Measurements from ENCODE around the gene GBP4. TPM values are rescaled to one million over a fixed set of nuclear protein-coding genes. Genes with fewer than 3 reads are reported as not detected.

GBP4 gene
- total RNA-seq, 4 donors from 2014 or later = 4.4 to 11.6 (median 5.8) TPM

DNA sequence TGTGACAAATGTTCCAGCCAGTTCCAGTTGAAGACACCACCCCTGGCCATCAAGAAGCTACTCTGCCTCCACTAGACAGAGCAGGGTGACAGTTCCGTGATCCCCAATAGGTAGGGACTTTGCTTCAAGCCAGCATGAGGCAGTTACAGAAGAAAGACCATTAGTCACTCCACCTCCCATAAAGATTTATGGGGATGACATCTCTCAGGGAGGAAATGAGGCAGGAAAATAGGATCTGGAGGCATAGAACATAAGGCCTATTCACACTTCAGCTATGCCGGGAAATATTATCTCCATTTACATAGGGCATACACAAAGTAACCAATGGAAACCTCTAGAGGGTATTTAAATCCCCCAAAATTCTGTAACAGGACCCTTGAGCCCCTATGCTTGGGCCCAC lies 19.4 kb downstream of the GBP4 start:
- DNase-seq = no peak
- H3K9me3 ChIP-seq = no peaks in the 10 kb centered on the region
- TF ChIP-seq, protein P1, sequence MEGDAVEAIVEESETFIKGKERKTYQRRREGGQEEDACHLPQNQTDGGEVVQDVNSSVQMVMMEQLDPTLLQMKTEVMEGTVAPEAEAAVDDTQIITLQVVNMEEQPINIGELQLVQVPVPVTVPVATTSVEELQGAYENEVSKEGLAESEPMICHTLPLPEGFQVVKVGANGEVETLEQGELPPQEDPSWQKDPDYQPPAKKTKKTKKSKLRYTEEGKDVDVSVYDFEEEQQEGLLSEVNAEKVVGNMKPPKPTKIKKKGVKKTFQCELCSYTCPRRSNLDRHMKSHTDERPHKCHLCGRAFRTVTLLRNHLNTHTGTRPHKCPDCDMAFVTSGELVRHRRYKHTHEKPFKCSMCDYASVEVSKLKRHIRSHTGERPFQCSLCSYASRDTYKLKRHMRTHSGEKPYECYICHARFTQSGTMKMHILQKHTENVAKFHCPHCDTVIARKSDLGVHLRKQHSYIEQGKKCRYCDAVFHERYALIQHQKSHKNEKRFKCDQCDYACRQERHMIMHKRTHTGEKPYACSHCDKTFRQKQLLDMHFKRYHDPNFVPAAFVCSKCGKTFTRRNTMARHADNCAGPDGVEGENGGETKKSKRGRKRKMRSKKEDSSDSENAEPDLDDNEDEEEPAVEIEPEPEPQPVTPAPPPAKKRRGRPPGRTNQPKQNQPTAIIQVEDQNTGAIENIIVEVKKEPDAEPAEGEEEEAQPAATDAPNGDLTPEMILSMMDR (IDR thresholded peaks at IDR 0.05) = no peak
- TF ChIP-seq POLR2A (IDR thresholded peaks at IDR 0.05) = no peak
- peaks cover 0 to 7% (median 0%) of the 10 kb centered on the region in 3 donors for H3K36me3 ChIP-seq
- H3K27ac ChIP-seq = no peak overlapping the region
- no peaks in the 10 kb centered on the region for H3K27me3 ChIP-seq
- H3K4me1 ChIP-seq = no peaks in the 10 kb centered on the region
- H3K4me3 ChIP-seq = no peak overlapping the region

DNA sequence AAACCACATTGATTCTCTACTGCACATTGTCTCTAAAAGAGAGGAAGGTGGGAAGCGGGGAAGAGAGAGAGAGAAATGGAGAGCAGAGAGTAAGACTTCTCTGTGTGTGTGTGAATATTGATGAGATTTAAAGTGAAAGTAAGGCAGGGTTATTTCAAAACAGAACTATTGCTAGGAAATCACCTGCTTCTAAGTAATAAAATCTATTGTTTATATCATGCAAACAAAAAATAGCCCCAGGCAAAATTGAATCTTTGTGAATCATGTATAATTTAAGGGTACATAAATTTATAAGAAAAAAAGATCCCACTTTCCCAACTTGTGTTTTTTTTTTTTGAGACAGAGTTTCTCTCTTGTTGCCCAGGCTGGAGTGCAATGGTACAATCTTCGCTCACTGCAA lies 21.8 kb downstream of the GBP4 start:
- Histone ChIP-seq H3K27me3 (no peaks in the 10 kb centered on the region), H3K4me1 (no peaks in the 10 kb centered on the region), H3K4me3 (no peak overlapping the region), H3K9me3 (no peaks in the 10 kb centered on the region), H3K36me3 (no peaks in the 10 kb centered on the region), H3K27ac (no peak overlapping the region)
- no peak for DNase-seq
- TF ChIP-seq POLR2A (IDR thresholded peaks at IDR 0.05) = no peak
- TF ChIP-seq, protein P1 (IDR thresholded peaks at IDR 0.05) = no peak

DNA sequence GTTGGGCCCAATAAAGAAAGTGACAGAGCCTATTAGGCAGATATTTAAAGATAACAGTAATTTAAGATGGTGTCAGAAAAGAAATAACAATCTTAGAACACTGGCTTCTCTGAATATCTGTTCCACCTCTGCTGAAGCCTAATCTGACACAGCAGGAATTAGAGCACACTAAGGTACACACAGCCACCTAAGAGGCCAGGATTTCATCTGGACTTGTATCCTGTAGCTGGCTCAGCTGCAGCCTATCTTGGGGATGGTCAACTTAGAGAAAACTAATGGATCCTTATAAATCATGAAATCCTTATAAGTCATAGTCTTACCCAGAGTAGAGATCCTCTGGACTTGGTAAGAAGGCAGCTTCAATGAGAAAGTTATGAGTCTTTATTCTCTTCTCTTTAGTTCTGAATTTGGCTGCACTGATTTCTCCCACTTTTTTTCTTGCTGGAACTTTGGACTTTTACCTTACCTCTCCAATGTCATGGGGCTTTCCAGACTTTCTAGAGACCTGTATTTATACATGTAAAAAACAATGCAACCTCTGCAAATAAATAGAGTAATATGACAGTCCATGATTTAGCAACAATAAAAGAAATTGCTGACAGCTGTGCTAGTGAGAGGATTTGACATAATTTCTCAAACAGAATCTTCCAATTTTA lies 23.0 kb downstream of the GBP4 start, which contains the start of gene GBP7:
Gene GBP7, minus strand, starts transcription at position 403 of the 656 bp plus-strand sequence. CDS start 4,068 bp downstream, outside the sequence.
- H3K9me3 ChIP-seq = no peaks in the 10 kb centered on the region
- H3K27me3 ChIP-seq = no peaks in the 10 kb centered on the region
- H3K27ac ChIP-seq = no peak within 1 kb of the TSS
- H3K4me3 ChIP-seq = no peak within 1 kb of the TSS
- no peaks in the 10 kb centered on the region for H3K36me3 ChIP-seq
- H3K4me1 ChIP-seq = no peaks in the 10 kb centered on the region
- TF ChIP-seq, protein P1 (IDR thresholded peaks at IDR 0.05) = no peak
- no peak for TF ChIP-seq POLR2A (IDR thresholded peaks at IDR 0.05)
- DNase-seq = no peak

DNA sequence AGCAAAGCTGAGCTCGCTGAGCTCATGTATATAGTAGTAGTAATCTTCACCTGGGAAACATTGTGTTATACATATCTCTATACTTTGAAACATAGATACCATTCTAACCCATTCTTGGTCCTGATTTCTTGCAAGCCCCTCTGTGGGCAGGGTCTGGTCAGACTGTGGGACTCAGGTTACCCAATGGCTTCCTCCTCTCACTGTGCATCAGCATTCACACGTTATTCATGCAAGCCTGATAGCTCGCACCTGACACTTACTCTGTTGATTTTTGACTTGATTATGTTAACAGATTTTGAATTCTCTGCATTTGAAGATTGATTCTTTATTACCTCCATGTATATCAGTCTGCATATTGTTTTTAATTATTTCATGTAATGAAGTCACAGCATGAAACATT lies 24.3 kb downstream of the GBP4 start:
- Histone ChIP-seq H3K9me3 (no peaks in the 10 kb centered on the region), H3K4me1 (no peaks in the 10 kb centered on the region), H3K4me3 (no peak overlapping the region), H3K27ac (no peak overlapping the region), H3K36me3 (no peaks in the 10 kb centered on the region), H3K27me3 (no peaks in the 10 kb centered on the region)
- DNase-seq = no peak
- no peak for TF ChIP-seq POLR2A (IDR thresholded peaks at IDR 0.05)
- TF ChIP-seq, protein P1 (IDR thresholded peaks at IDR 0.05) = no peak

DNA sequence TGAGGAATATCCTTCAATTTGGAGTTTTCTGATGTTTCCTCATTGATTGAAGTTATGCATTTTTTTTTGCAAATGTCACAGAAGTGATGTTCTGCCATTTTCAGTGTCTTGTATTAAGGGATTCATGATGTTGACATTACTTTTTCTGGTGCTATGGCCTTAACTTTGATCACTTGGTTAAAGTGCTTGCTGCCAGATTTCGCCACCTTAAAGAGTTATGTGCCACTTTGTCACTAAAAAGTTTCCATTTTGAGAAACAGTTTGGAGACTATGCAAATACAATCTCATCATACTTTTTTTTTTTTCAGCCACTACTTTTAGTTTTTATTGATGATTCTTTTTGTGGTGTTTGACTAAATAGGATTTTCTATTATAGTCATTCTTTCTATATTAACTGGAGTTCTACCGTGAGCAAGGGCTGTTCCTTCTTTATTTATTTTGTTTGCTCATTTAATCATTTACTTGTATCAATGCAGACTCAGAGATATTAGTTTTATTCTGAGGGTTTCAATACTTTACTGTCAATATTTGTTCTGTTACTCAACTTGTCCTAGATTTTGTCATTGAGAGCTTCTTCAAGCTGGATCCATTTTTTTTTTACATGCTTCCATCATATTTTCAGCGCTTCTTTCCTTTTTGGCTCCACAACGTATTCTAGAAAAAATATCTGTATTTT lies 26.1 kb downstream of the GBP4 start:
- H3K9me3 ChIP-seq = no peaks in the 10 kb centered on the region
- DNase-seq = no peak
- no peaks in the 10 kb centered on the region for H3K36me3 ChIP-seq
- H3K27me3 ChIP-seq = no peaks in the 10 kb centered on the region
- H3K27ac ChIP-seq = no peak overlapping the region
- no peak overlapping the region for H3K4me3 ChIP-seq
- no peaks in the 10 kb centered on the region for H3K4me1 ChIP-seq
- TF ChIP-seq, protein P1 (IDR thresholded peaks at IDR 0.05) = no peak
- TF ChIP-seq POLR2A (IDR thresholded peaks at IDR 0.05) = no peak
